HG03520 (cell line): ENCODE data around the gene SPHKAP.
"Not testable (repeated sequence)": the region's sequence is repeated elsewhere in the genome, so short reads cannot be mapped to it uniquely, and the experiment has no call there.

ENCODE experiments used
- ATAC-seq: cut with Tn5 transposase; IDR thresholded peaks from one replicate; pipeline ENCODE4 v1.9.1; 2021; ENCODE audit warnings: mild to moderate bottlenecking, moderate library complexity; ENCODE audit not compliant: unreplicated experiment

Gene SPHKAP

GRCh38 chr2:228102949-228103348, 78.5 kb downstream of the SPHKAP start:
- ATAC-seq = no peak

- no peak for ATAC-seq
Measured at GRCh38 chr2:228094377-228094921, 87.0 kb downstream of the SPHKAP start.

GRCh38 chr2:228092056-228092455, 89.4 kb downstream of the SPHKAP start:
- ATAC-seq = no peak

GRCh38 chr2:228086561-228086960, 94.9 kb downstream of the SPHKAP start:
- ATAC-seq = no peak

- no peak for ATAC-seq
Measured at GRCh38 chr2:228084717-228085116, 96.8 kb downstream of the SPHKAP start.

- no peak for ATAC-seq
Measured at GRCh38 chr2:228083131-228083530, 98.4 kb downstream of the SPHKAP start.

GRCh38 chr2:228082571-228082970, 98.9 kb downstream of the SPHKAP start:
- no peak for ATAC-seq

GRCh38 chr2:228079194-228079593, 102.3 kb downstream of the SPHKAP start:
- no peak for ATAC-seq

- ATAC-seq = not testable (repeated sequence)
Measured at GRCh38 chr2:228076695-228077094, 104.8 kb downstream of the SPHKAP start.

- ATAC-seq = no peak
Measured at GRCh38 chr2:228072669-228073068, 108.8 kb downstream of the SPHKAP start.

- ATAC-seq = no peak
Measured at GRCh38 chr2:228067309-228067708, 114.2 kb downstream of the SPHKAP start.

- ATAC-seq = no peak
Measured at GRCh38 chr2:228066126-228066798, 115.2 kb downstream of the SPHKAP start.

GRCh38 chr2:228065686-228066085, 115.8 kb downstream of the SPHKAP start:
- ATAC-seq = no peak

- ATAC-seq = no peak
Measured at GRCh38 chr2:228064796-228065315, 116.6 kb downstream of the SPHKAP start.

- ATAC-seq = no peak
Measured at GRCh38 chr2:228064024-228064423, 117.5 kb downstream of the SPHKAP start.

GRCh38 chr2:228063558-228063957, 117.9 kb downstream of the SPHKAP start:
- no peak for ATAC-seq

GRCh38 chr2:228059735-228060134, 121.8 kb downstream of the SPHKAP start:
- no peak for ATAC-seq

- no peak for ATAC-seq
Measured at GRCh38 chr2:228056293-228057097, 125.0 kb downstream of the SPHKAP start.

- ATAC-seq = no peak
Measured at GRCh38 chr2:228048838-228049490, 132.5 kb downstream of the SPHKAP start.

- ATAC-seq = no peak
Measured at GRCh38 chr2:228040995-228041394, 140.5 kb downstream of the SPHKAP start.
